ENCODE measurements around the gene PTPRQ.
"Not testable (repeated sequence)": the region's sequence is repeated elsewhere in the genome, so short reads cannot be mapped to it uniquely, and the experiment has no call there.

The PTPRQ gene

GRCh38 chr12:80443974-80444666 lies at the start of gene PTPRQ:
TSS of gene PTPRQ (plus strand) at chr12:80444235. CDS start at chr12:80444346, 111 bp downstream.
- FAIRE-seq (no peak), DNase-seq (ENCODE audit: low spot score) (no peak)

- FAIRE-seq: no peak
- no peak for DNase-seq (ENCODE audit: low spot score)
Observed at GRCh38 chr12:80400571-80400991, 43.5 kb upstream of the PTPRQ start.

DNA sequence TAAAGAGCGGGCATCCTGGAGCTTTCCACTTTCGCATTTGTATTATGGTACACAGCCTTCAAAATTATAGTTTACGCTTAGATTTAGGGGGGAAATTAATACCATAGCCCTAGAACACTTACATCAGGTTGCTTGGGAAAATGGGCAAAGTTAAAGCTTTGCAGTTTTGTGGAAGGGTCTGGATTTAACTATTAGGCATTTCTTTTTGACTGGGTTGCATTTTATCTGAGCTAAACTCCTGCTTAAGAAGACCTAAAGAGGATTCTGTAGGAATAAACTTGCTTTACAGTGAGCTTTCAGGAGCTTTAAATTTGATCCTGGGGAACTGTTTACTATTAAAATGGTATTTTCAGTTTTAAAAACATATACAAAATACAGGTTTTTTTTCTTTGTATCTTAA lies 42.8 kb upstream of the PTPRQ start:
- no peak for FAIRE-seq
- DNase-seq (ENCODE audit: low spot score): no peak

DNA sequence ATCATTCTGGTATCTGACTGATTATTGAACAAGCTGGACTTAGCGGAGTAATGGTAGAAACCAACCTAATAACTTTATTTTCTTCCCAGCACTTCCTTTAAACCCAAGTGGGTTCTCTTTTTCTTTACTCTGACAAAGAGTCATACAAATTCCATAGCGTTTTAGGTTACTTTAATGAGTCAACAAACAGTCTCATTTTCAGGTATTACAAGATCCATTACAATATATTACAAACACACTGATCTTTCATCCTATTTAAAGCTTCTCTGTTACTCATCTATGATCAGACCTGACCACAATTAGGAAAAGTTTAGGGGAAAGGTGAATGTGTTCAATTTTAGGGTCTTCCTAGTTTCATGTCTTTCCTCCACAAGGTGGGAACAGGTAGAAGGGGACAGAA lies 39.4 kb upstream of the PTPRQ start:
- FAIRE-seq (no peak), DNase-seq (ENCODE audit: low spot score) (no peak)

DNA sequence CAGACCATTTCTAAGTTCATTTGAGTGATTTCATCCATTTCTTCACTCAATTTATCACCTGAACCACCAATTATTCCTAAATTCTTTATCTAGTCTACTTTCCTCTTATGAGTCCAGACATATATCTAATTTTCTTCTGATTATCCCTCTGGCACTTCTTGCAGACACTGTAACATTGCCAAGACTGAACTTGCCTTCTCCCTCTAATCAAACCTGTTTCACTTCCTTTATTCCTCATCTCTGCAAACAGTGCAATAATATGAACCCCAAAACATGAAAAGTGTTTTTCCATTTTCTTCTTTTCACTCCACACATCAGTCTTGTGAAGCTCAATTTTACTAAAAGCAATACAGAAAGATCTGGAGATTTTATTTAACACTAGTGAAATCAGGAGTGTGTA lies 37.8 kb upstream of the PTPRQ start:
- no peak for DNase-seq (ENCODE audit: low spot score)
- FAIRE-seq: no peak

DNA sequence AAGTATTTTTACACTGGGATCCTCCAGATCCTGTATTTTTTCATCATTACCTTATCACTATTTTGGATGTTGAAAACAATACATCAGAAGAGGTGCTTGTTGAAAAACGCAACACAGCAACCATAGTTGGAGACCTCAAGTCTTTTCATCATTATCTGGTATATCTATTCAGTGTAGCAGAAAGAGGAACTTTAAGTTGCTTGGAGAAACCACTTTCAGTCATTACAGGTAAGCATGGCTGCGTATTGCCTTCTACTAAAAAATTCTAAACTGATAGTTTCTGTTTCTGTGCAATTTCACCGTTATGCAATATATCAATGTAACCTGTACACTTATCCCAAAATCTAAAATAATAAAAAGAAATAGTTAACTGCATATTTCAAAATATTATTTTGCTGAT lies 32.2 kb upstream of the PTPRQ start:
- DNase-seq (ENCODE audit: low spot score): no peak
- no peak for FAIRE-seq

DNA sequence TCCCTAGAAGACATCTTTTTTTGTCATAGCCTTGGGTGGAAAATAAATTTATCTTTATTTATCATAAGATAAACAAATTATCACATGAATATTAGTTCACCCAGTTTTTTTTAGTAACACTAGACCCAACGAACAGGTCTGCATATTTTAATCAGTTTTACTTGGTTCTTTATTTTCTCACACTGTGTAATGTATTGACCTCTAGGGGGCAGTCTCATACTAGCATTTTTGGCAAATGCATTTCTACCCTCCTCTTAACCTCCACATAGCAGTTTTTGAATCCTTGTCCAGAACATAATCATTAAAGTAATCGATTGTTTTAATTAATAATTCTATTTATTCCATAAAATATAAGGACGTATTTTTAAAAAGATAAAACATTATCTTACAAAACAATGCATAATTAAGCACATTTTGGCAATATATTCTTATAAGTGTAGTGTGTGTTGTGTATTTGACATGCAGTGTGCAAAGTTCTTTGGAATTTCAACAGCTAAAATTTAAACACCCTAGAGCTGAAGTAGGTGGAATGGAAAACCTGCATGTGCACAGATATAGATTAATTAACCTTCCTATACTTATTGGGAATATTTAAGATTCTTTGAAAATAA lies 31.6 kb upstream of the PTPRQ start:
- DNase-seq (ENCODE audit: low spot score) (peak; percentile 40), FAIRE-seq (peak; percentile 82)

GRCh38 chr12:80413462-80413861 lies 30.6 kb upstream of the PTPRQ start:
- DNase-seq (ENCODE audit: low spot score) (no peak), FAIRE-seq (no peak)

DNA sequence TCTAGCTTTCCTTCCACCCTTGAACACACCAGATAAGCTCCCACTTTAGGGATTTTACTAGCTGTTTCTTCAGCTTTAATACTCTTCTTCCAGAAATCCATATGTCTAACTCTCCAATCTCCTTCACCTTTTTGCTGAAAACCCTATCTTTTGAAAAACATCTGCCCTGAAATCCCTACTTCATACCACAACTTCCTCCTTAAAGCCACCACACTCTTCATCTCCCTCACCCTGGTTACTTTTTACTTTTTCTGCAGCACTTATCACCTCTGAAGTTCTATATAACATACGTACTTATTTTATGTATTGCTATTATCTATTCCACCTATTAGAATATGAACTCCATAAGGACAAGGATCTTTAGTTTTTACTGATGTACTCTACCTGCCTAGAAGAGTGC lies 28.6 kb upstream of the PTPRQ start:
- FAIRE-seq: no peak
- no peak for DNase-seq (ENCODE audit: low spot score)

GRCh38 chr12:80419644-80420043 lies 24.4 kb upstream of the PTPRQ start:
- FAIRE-seq: no peak
- no peak for DNase-seq (ENCODE audit: low spot score)

GRCh38 chr12:80420075-80420474 lies 24.0 kb upstream of the PTPRQ start:
- DNase-seq (ENCODE audit: low spot score) (no peak), FAIRE-seq (no peak)

- no peak for DNase-seq (ENCODE audit: low spot score)
- FAIRE-seq: no peak
Observed at GRCh38 chr12:80422550-80422949, 21.5 kb upstream of the PTPRQ start.

DNA sequence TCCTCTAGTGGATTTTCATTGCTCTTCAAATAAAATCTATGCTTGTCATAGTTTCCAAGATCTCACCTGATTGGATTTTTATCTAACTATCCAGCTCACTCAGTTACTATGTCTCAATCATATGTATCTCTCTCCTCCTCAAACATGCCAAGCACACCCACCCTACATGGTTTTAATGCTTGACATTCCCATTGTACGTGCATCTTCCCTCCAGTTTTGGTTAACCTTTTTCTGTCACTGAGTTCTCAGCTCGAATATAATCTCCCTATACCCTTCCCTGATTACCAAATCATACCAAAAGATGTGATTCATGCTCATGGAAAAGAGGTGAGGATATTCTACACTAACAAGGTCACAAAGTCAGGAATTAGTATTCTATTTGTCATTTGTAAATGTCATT lies 12.0 kb upstream of the PTPRQ start:
- no peak for DNase-seq (ENCODE audit: low spot score)
- no peak for FAIRE-seq

GRCh38 chr12:80441921-80442320 lies 2.1 kb upstream of the PTPRQ start:
- FAIRE-seq (no peak), DNase-seq (ENCODE audit: low spot score) (no peak)

DNA sequence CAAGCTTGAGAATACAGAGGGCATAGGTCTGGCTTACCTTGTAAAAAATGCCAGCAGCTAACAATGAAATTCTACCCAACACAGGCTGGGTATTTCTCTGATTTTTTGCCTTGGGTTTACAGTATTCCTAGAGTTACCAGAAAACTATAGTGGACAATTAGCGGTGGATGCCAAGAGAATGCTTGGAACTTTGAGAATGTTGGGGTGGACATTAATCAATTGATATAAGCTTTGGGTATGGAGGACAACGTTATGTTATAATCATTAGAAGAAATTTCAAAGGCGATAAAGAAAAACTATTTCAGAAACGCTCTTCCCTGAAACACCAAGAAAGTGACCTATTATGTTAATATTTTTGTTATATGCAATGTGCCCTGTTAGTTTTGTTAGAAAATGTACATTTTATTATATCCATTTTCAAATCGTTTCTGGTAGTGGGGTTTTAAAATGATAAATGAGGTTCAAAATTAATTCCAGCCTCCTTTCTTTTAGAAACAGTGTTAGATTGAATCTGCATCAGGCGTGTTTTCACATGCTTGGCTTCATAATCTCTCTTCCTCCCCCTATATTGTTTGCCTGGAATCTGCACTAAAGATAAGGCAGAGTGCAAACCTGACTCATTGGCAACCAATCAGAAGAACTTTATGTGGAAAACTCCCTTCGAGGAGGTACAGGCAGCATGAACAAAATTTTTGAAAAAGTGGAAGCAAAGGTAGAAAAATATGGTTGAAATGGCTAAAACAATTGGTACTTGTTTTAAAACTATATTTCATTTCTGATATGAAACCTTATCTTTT lies 1.4 kb upstream of the PTPRQ start:
- no peak for DNase-seq (ENCODE audit: low spot score)
- no peak for FAIRE-seq

- DNase-seq (ENCODE audit: low spot score) (no peak), FAIRE-seq (no peak)
Observed at GRCh38 chr12:80445083-80445793, 1.2 kb downstream of the PTPRQ start.

DNA sequence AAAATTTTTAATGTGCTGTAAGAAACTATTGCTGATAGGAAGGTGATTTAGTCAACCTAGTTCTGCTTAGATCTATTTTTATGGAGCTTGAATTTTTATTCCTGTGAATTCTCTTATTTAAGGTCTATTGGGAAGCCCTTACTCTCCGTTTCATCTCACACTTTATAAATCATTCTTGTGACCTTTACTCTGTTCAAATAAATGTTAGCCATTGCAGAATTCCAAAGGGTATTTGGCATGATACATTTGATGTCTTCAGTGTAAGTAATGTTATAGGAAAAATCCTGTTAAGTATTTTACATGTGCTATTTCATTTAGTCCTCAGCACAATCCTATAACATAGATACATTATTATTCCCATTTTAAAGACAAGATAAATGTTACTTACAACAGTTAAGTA lies 12.5 kb downstream of the PTPRQ start:
- DNase-seq (ENCODE audit: low spot score) (no peak), FAIRE-seq (no peak)

DNA sequence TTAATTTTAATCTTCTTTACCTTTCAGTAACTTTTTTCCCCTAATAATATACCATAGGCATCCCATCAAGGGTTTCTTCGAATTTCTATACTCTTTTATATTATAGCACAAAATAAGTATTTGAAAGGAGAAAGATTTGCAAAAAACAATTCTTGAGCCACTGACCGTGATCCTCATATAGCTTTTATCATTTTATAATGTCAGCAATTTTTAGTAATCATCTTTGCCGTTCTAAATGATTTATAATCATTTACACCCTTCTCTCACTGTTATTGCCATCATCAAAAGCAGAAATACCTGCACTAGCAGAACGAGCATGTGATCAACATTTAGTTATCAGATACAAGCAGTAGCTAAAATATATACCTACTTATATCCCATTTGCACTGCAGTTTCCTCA lies 16.9 kb downstream of the PTPRQ start:
- DNase-seq (ENCODE audit: low spot score): no peak
- no peak for FAIRE-seq

- not testable (repeated sequence) for FAIRE-seq; DNase-seq (ENCODE audit: low spot score)
Observed at GRCh38 chr12:80461851-80462250, 17.8 kb downstream of the PTPRQ start.

GRCh38 chr12:80469681-80470080 lies 25.6 kb downstream of the PTPRQ start:
- FAIRE-seq: no peak
- no peak for DNase-seq (ENCODE audit: low spot score)

DNA sequence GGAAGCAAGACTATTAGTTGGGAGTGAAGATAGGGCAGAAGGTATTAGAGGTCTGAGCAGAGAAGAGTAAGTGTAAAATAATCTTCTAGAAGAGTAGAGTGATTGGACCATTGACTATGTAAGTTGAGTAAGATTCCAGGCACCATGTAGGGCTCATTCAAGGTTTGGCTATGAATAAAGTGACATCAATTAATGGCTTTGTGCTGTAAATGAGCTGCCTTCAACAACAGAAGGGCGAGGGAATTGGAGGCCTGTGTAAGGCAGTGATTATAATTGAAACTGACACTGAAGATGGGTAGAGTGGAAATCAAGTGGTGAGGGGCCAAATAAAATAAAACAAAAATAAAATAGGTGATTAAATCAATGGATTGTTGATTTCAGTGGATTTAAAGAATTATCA lies 26.4 kb downstream of the PTPRQ start:
- FAIRE-seq: no peak
- no peak for DNase-seq (ENCODE audit: low spot score)

GRCh38 chr12:80472236-80472635 lies 28.2 kb downstream of the PTPRQ start:
- DNase-seq (ENCODE audit: low spot score) (no peak), FAIRE-seq (no peak)
